HG02623 (cell line): ENCODE data around the gene GPR108.

Experiments
- ATAC-seq: cut with Tn5 transposase; IDR thresholded peaks from one replicate; pipeline ENCODE4 v1.9.1; 2021; ENCODE audit warnings: moderate library complexity; ENCODE audit not compliant: unreplicated experiment

GPR108 gene

GRCh38 chr19:6682607-6683128 is 54.7 kb downstream of the GPR108 start:
- no peak for ATAC-seq

GRCh38 chr19:6680141-6680540 is 57.2 kb downstream of the GPR108 start:
- no peak for ATAC-seq
